ENCODE data around the gene ADAMTS15. TPM values are rescaled to one million over a fixed set of nuclear protein-coding genes. Genes with fewer than 3 reads are reported as not detected.

ADAMTS15 gene
- total and polyA plus RNA-seq, 10 of the 15 experiments (the other 5 are each of a cell fraction or from before 2014, with no cell fraction given) = not detected

DNA sequence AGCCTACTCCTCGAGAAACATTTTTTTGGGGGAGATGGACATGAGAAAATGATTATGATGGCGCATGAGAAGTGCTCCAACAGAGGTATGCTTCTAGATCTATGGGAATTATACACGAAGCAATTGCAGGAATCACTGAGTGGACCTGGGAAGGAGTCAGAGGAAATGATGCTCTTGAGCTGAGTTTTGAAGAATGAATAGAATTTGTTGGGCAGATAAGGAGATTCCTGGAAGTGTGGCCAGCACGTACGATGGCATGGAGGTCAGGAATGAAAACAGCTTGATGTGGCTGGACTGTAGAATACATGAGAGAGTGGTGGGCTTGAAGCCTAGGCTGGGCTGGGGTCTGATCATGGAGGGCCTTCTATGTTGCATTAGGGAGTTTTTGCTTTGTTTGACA is 31.7 kb downstream of the ADAMTS15 start:
- WGBS (ENCODE audit: insufficient coverage, insufficient replicate concordance, low lambda C conversion rate, missing lambda C conversion rate) = 20% methylated on average over 5 of the region's 5 CpGs
- Histone ChIP-seq H4K20me1 (ENCODE audit: control insufficient read depth, insufficient read depth) (no peaks in the 10 kb centered on the region), H3K36me3 (ENCODE audit: control insufficient read depth in 2 of 2, insufficient read depth in 2 of 2, low read length in 1 of 2) (no peaks in the 10 kb centered on the region), H3K9ac (ENCODE audit: control insufficient read depth, insufficient read depth, low read length) (no peak overlapping the region), H2AFZ (ENCODE audit: control insufficient read depth, low read depth, low read length) (no peak overlapping the region), H3K27me3 (replicated peaks in 1 of 2; ENCODE audit: control insufficient read depth in 2 of 2, insufficient read depth in 2 of 2, low read length in 1 of 2) (peaks cover 0 to 5% of the 10 kb centered on the region in 2 experiments; a peak in 1 of 4 replicates), H3K27ac (ENCODE audit: control insufficient read depth, insufficient read depth) (no peak overlapping the region), H3K9me3 (replicated peaks; ENCODE audit: control insufficient read depth, insufficient read depth, low read length) (no peaks in the 10 kb centered on the region), H3K4me1 (ENCODE audit: control insufficient read depth, insufficient read depth, low read length) (no peaks in the 10 kb centered on the region), H3K79me2 (ENCODE audit: control insufficient read depth, insufficient read depth, low read length) (no peaks in the 10 kb centered on the region), H3K4me2 (ENCODE audit: control insufficient read depth, insufficient read depth) (no peak overlapping the region), H3K4me3 (no peak overlapping the region)
- ChIA-PET SMC1A (ENCODE audit: uncharacterized antibody, unreplicated experiment) (no interaction called here), RAD21 (ENCODE audit: unreplicated experiment) (no interaction called here), CTCF (no interaction called here), POLR2A (no interaction called here)
- no TSS peak for BruUV-seq (replicated peaks)
- no peak for FAIRE-seq
- intact Hi-C loops (cut with micrococcal nuclease; ENCODE audit: unreplicated experiment) (no loop called here), in situ Hi-C loops (cut with MboI) (no loop called here)
- no peak for DNase-seq (ENCODE audit: low read depth, low spot score)
- no peak for ATAC-seq
- TF ChIP-seq EED (IDR thresholded peaks at IDR 0.05; ENCODE audit: low read depth) (no peak), STAT1 (conservative IDR thresholded peaks at IDR 0.05) (no peak), JUND (IDR thresholded peaks at IDR 0.05; ENCODE audit: low read depth, low read length) (no peak), POLR2A (IDR thresholded peaks at IDR 0.05; ENCODE audit: low read depth, low read length) (no peak), ZNF274 (IDR thresholded peaks at IDR 0.05; ENCODE audit: insufficient read depth, insufficient read length) (no peak), HCFC1 (IDR thresholded peaks at IDR 0.05; ENCODE audit: low read length) (no peak), CBX3 (IDR thresholded peaks at IDR 0.05; ENCODE audit: borderline replicate concordance, low read depth) (no peak), SMAD5 (IDR thresholded peaks at IDR 0.05; ENCODE audit: low read depth) (no peak)
- TF ChIP-seq, protein P1, sequence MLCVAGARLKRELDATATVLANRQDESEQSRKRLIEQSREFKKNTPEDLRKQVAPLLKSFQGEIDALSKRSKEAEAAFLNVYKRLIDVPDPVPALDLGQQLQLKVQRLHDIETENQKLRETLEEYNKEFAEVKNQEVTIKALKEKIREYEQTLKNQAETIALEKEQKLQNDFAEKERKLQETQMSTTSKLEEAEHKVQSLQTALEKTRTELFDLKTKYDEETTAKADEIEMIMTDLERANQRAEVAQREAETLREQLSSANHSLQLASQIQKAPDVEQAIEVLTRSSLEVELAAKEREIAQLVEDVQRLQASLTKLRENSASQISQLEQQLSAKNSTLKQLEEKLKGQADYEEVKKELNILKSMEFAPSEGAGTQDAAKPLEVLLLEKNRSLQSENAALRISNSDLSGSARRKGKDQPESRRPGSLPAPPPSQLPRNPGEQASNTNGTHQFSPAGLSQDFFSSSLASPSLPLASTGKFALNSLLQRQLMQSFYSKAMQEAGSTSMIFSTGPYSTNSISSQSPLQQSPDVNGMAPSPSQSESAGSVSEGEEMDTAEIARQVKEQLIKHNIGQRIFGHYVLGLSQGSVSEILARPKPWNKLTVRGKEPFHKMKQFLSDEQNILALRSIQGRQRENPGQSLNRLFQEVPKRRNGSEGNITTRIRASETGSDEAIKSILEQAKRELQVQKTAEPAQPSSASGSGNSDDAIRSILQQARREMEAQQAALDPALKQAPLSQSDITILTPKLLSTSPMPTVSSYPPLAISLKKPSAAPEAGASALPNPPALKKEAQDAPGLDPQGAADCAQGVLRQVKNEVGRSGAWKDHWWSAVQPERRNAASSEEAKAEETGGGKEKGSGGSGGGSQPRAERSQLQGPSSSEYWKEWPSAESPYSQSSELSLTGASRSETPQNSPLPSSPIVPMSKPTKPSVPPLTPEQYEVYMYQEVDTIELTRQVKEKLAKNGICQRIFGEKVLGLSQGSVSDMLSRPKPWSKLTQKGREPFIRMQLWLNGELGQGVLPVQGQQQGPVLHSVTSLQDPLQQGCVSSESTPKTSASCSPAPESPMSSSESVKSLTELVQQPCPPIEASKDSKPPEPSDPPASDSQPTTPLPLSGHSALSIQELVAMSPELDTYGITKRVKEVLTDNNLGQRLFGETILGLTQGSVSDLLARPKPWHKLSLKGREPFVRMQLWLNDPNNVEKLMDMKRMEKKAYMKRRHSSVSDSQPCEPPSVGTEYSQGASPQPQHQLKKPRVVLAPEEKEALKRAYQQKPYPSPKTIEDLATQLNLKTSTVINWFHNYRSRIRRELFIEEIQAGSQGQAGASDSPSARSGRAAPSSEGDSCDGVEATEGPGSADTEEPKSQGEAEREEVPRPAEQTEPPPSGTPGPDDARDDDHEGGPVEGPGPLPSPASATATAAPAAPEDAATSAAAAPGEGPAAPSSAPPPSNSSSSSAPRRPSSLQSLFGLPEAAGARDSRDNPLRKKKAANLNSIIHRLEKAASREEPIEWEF (IDR thresholded peaks at IDR 0.05; ENCODE audit: insufficient replicate concordance, low read depth, low read length) = no peak
